Stimulated activated memory B cell treated with anti-CD40 and anti-IgM and Interleukin-4, amounts not matched to agents 10 μg/mL and 1 μg/mL and 100 μg/mL, for 72 hours (primary cell): ENCODE data around the gene LRRC45.
"Not testable (repeated sequence)": the region's sequence is repeated elsewhere in the genome, so short reads cannot be mapped to it uniquely, and the experiment has no call there.

ENCODE experiments used
- ATAC-seq: fragments of 150-1000 bp; cut with Tn5 transposase; 2 replicates; pipeline ENCODE4 v1.10.0; 2021
- H3K27ac Mint-ChIP-seq: one replicate; pipeline ENCODE4 v1.8.0; 2022; ENCODE audit warnings: mild to moderate bottlenecking, mixed read lengths
- H3K27me3 Mint-ChIP-seq: one replicate; pipeline ENCODE4 v1.8.0; 2022; ENCODE audit warnings: mixed read lengths
- H3K36me3 Mint-ChIP-seq: one replicate; pipeline ENCODE4 v1.8.0; 2022; ENCODE audit warnings: mixed read lengths
- H3K4me1 Mint-ChIP-seq: one replicate; pipeline ENCODE4 v1.8.0; 2022; ENCODE audit warnings: mixed read lengths
- H3K4me3 Mint-ChIP-seq: one replicate; pipeline ENCODE4 v1.8.0; 2022; ENCODE audit warnings: mild to moderate bottlenecking, moderate library complexity, mixed read lengths
- H3K9me3 Mint-ChIP-seq: one replicate; pipeline ENCODE4 v1.8.0; 2022; ENCODE audit warnings: mixed read lengths

Gene LRRC45

GRCh38 chr17:82022981-82023446, at the start of gene LRRC45:
Gene LRRC45, plus strand, starts transcription at chr17:82023305. Its CDS starts 339 bp downstream, at chr17:82023644.
- peak within 1 kb of the TSS; percentile 86 for H3K4me3 Mint-ChIP-seq
- peaks cover 24% of the 10 kb centered on the region for H3K27me3 Mint-ChIP-seq
- H3K4me1 Mint-ChIP-seq = peaks cover 35% of the 10 kb centered on the region
- ATAC-seq = peak; percentile 98
- H3K9me3 Mint-ChIP-seq = no peaks in the 10 kb centered on the region
- peak within 1 kb of the TSS; percentile 64 for H3K27ac Mint-ChIP-seq
- peaks cover 17% of the 10 kb centered on the region for H3K36me3 Mint-ChIP-seq

GRCh38 chr17:81973432-81973831, 49.7 kb upstream of the LRRC45 start:
- Mint-ChIP-seq H3K4me1 (peaks cover 22% of the 10 kb centered on the region), H3K27me3 (no peaks in the 10 kb centered on the region), H3K9me3 (no peaks in the 10 kb centered on the region), H3K27ac (no peak overlapping the region), H3K4me3 (no peak overlapping the region), H3K36me3 (no peaks in the 10 kb centered on the region)
- no peak for ATAC-seq

- peak overlapping the region; percentile 93 for H3K27ac Mint-ChIP-seq
- ATAC-seq = no peak
- peak overlapping the region; percentile 97 for H3K4me3 Mint-ChIP-seq
- no peaks in the 10 kb centered on the region for H3K9me3 Mint-ChIP-seq
- peaks cover 38% of the 10 kb centered on the region for H3K4me1 Mint-ChIP-seq
- no peaks in the 10 kb centered on the region for H3K27me3 Mint-ChIP-seq
- peaks cover 14% of the 10 kb centered on the region for H3K36me3 Mint-ChIP-seq
These were observed 46.5 kb upstream of the LRRC45 start for GRCh38 chr17:81976332-81977210.

- peaks cover 15% of the 10 kb centered on the region for H3K36me3 Mint-ChIP-seq
- H3K9me3 Mint-ChIP-seq = no peaks in the 10 kb centered on the region
- H3K4me1 Mint-ChIP-seq = peaks cover 39% of the 10 kb centered on the region
- peak; percentile 97 for ATAC-seq
- H3K4me3 Mint-ChIP-seq = peak within 1 kb of the TSS; percentile 97
- no peaks in the 10 kb centered on the region for H3K27me3 Mint-ChIP-seq
- peak within 1 kb of the TSS; percentile 93 for H3K27ac Mint-ChIP-seq
These were observed 45.8 kb upstream of the LRRC45 start, which contains the start of gene ASPSCR1 for GRCh38 chr17:81977211-81977808. Gene ASPSCR1, plus strand, starts transcription at chr17:81977629. Its CDS starts 18 bp downstream, at chr17:81977647.

- H3K36me3 Mint-ChIP-seq = peaks cover 22% of the 10 kb centered on the region
- H3K4me1 Mint-ChIP-seq = peaks cover 46% of the 10 kb centered on the region
- ATAC-seq = no peak
- no peaks in the 10 kb centered on the region for H3K27me3 Mint-ChIP-seq
- peak overlapping the region; percentile 76 for H3K4me3 Mint-ChIP-seq
- H3K27ac Mint-ChIP-seq = peak overlapping the region; percentile 93
- H3K9me3 Mint-ChIP-seq = no peaks in the 10 kb centered on the region
These were observed 44.4 kb upstream of the LRRC45 start for GRCh38 chr17:81978524-81979298.

- Mint-ChIP-seq H3K4me3 (no peak overlapping the region), H3K9me3 (no peaks in the 10 kb centered on the region)
These were observed 43.0 kb upstream of the LRRC45 start for GRCh38 chr17:81980122-81980521.

GRCh38 chr17:81980707-81981343, 42.3 kb upstream of the LRRC45 start:
- H3K4me1 Mint-ChIP-seq = peaks cover 46% of the 10 kb centered on the region
- peaks cover 37% of the 10 kb centered on the region for H3K36me3 Mint-ChIP-seq
- no peak for ATAC-seq
- H3K27me3 Mint-ChIP-seq = no peaks in the 10 kb centered on the region
- no peak overlapping the region for H3K4me3 Mint-ChIP-seq
- H3K9me3 Mint-ChIP-seq = no peaks in the 10 kb centered on the region
- H3K27ac Mint-ChIP-seq = no peak overlapping the region

More at GRCh38 chr17:81980122-81980521, 43.0 kb upstream of the LRRC45 start:
- ATAC-seq = no peak
- Mint-ChIP-seq H3K27me3 (no peaks in the 10 kb centered on the region), H3K36me3 (peaks cover 32% of the 10 kb centered on the region), H3K27ac (peak overlapping the region; percentile 41), H3K4me1 (peaks cover 46% of the 10 kb centered on the region)

- not testable (repeated sequence) for H3K27ac Mint-ChIP-seq, H3K4me3 Mint-ChIP-seq, H3K27me3 Mint-ChIP-seq, ATAC-seq, H3K9me3 Mint-ChIP-seq
- Mint-ChIP-seq H3K36me3 (peaks cover 39% of the 10 kb centered on the region), H3K4me1 (peaks cover 41% of the 10 kb centered on the region)
These were observed 41.6 kb upstream of the LRRC45 start for GRCh38 chr17:81981511-81981910.

GRCh38 chr17:81983011-81983638, 40.0 kb upstream of the LRRC45 start:
- peaks cover 50% of the 10 kb centered on the region for H3K36me3 Mint-ChIP-seq
- ATAC-seq = no peak
- no peak overlapping the region for H3K4me3 Mint-ChIP-seq
- H3K27ac Mint-ChIP-seq = peak overlapping the region; percentile 16
- H3K9me3 Mint-ChIP-seq = no peaks in the 10 kb centered on the region
- no peaks in the 10 kb centered on the region for H3K27me3 Mint-ChIP-seq
- peaks cover 39% of the 10 kb centered on the region for H3K4me1 Mint-ChIP-seq

GRCh38 chr17:81983639-81984373, 39.3 kb upstream of the LRRC45 start:
- no peak overlapping the region for H3K27ac Mint-ChIP-seq
- H3K36me3 Mint-ChIP-seq = peaks cover 53% of the 10 kb centered on the region
- peaks cover 32% of the 10 kb centered on the region for H3K4me1 Mint-ChIP-seq
- H3K27me3 Mint-ChIP-seq = no peaks in the 10 kb centered on the region
- no peak overlapping the region for H3K4me3 Mint-ChIP-seq
- no peak for ATAC-seq
- H3K9me3 Mint-ChIP-seq = no peaks in the 10 kb centered on the region

- Mint-ChIP-seq H3K9me3 (no peaks in the 10 kb centered on the region), H3K27ac (no peak overlapping the region), H3K4me3 (no peak overlapping the region), H3K4me1 (peaks cover 22% of the 10 kb centered on the region), H3K27me3 (no peaks in the 10 kb centered on the region), H3K36me3 (peaks cover 55% of the 10 kb centered on the region)
- ATAC-seq = peak; percentile 75
These were observed 38.2 kb upstream of the LRRC45 start for GRCh38 chr17:81984773-81985410.

- no peaks in the 10 kb centered on the region for H3K27me3 Mint-ChIP-seq
- peaks cover 53% of the 10 kb centered on the region for H3K36me3 Mint-ChIP-seq
- no peak for ATAC-seq
- peak overlapping the region; percentile 40 for H3K27ac Mint-ChIP-seq
- H3K4me1 Mint-ChIP-seq = peaks cover 20% of the 10 kb centered on the region
- H3K9me3 Mint-ChIP-seq = no peaks in the 10 kb centered on the region
- no peak overlapping the region for H3K4me3 Mint-ChIP-seq
These were observed 36.5 kb upstream of the LRRC45 start for GRCh38 chr17:81986606-81987005.

GRCh38 chr17:81987161-81987770, 35.8 kb upstream of the LRRC45 start:
- Mint-ChIP-seq H3K27ac (peak overlapping the region; percentile 40), H3K4me1 (peaks cover 19% of the 10 kb centered on the region), H3K27me3 (no peaks in the 10 kb centered on the region), H3K36me3 (peaks cover 52% of the 10 kb centered on the region), H3K4me3 (no peak overlapping the region), H3K9me3 (no peaks in the 10 kb centered on the region)
- ATAC-seq = no peak
